ENCODE measurements around the gene AKAIN1.

DNA sequence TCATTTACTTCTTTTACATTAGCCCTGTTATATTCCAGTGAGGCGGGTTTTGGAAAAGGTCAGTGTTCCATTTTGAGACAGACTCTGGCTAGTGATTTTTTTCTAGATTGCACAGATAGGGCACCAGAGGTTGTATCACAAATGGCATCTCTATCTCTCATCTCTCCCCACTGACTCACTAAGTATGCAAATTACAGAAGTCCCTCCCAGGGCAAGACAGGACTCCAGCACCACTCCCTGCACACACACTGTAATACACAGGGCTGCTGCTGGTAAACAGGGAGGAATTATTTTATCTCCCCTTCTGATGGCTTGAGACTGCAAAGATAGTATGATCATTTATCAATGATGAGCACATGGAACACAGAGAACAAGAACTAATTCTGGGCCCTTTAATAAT, 46.2 kb downstream of the AKAIN1 start:
- TF ChIP-seq MXI1 (IDR thresholded peaks at IDR 0.05; ENCODE audit: borderline replicate concordance, low read depth, low read length) (no peak), CEBPB (IDR thresholded peaks at IDR 0.05; ENCODE audit: low read depth, low read length) (no peak), RCOR1 (IDR thresholded peaks at IDR 0.05; ENCODE audit: insufficient replicate concordance, low read length) (no peak), POLR2A (IDR thresholded peaks at IDR 0.05; ENCODE audit: low read depth, low read length) (no peak), BHLHE40 (IDR thresholded peaks at IDR 0.05; ENCODE audit: low read depth, low read length) (no peak), RFX5 (IDR thresholded peaks at IDR 0.05; ENCODE audit: low read depth, low read length) (no peak), MAZ (IDR thresholded peaks at IDR 0.05; ENCODE audit: borderline replicate concordance, low read depth, low read length) (no peak), CHD1 (IDR thresholded peaks at IDR 0.05; ENCODE audit: low read depth, low read length) (no peak)
- TF ChIP-seq, protein P1, sequence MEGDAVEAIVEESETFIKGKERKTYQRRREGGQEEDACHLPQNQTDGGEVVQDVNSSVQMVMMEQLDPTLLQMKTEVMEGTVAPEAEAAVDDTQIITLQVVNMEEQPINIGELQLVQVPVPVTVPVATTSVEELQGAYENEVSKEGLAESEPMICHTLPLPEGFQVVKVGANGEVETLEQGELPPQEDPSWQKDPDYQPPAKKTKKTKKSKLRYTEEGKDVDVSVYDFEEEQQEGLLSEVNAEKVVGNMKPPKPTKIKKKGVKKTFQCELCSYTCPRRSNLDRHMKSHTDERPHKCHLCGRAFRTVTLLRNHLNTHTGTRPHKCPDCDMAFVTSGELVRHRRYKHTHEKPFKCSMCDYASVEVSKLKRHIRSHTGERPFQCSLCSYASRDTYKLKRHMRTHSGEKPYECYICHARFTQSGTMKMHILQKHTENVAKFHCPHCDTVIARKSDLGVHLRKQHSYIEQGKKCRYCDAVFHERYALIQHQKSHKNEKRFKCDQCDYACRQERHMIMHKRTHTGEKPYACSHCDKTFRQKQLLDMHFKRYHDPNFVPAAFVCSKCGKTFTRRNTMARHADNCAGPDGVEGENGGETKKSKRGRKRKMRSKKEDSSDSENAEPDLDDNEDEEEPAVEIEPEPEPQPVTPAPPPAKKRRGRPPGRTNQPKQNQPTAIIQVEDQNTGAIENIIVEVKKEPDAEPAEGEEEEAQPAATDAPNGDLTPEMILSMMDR (conservative IDR thresholded peaks at IDR 0.05; ENCODE audit: low read depth, low read length): no peak
- TF ChIP-seq, protein P2, sequence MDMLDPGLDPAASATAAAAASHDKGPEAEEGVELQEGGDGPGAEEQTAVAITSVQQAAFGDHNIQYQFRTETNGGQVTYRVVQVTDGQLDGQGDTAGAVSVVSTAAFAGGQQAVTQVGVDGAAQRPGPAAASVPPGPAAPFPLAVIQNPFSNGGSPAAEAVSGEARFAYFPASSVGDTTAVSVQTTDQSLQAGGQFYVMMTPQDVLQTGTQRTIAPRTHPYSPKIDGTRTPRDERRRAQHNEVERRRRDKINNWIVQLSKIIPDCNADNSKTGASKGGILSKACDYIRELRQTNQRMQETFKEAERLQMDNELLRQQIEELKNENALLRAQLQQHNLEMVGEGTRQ (IDR thresholded peaks at IDR 0.05; ENCODE audit: low read depth, low read length): no peak
- TF ChIP-seq, protein P3, sequence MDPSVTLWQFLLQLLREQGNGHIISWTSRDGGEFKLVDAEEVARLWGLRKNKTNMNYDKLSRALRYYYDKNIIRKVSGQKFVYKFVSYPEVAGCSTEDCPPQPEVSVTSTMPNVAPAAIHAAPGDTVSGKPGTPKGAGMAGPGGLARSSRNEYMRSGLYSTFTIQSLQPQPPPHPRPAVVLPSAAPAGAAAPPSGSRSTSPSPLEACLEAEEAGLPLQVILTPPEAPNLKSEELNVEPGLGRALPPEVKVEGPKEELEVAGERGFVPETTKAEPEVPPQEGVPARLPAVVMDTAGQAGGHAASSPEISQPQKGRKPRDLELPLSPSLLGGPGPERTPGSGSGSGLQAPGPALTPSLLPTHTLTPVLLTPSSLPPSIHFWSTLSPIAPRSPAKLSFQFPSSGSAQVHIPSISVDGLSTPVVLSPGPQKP (IDR thresholded peaks at IDR 0.05; ENCODE audit: borderline replicate concordance, low read depth, low read length): no peak

Data from IMR-90 (cell line).